OCI-LY1 (cell line): ENCODE measurements around the gene NTSR1.

Source experiments
- H2AFZ ChIP-seq: fragments of 200-600 bp; sonication (generic), shearing (Covaris generic); 2 replicates; pipeline ENCODE4 v1.6.0; 2014; ENCODE audit warnings: antibody characterized with exemption, mild to moderate bottlenecking, low read length
- H3F3A ChIP-seq: fragments of 200-600 bp; sonication (generic), shearing (Covaris generic); 2 replicates; pipeline ENCODE4 v1.6.0; 2014; ENCODE audit warnings: mild to moderate bottlenecking, antibody characterized with exemption, low read length, moderate library complexity; ENCODE audit not compliant: insufficient read depth
- H3K27ac ChIP-seq: fragments of 200-600 bp; sonication (generic); 2 replicates; pipeline ENCODE4 v1.5.1; 2014; ENCODE audit warnings: low read length, mixed run types, mild to moderate bottlenecking, low read depth; ENCODE audit not compliant: poor library complexity, severe bottlenecking
- H3K27me3 ChIP-seq: fragments of 200-600 bp; sonication (generic); 2 replicates; pipeline ENCODE4 v1.6.0; 2014; ENCODE audit warnings: antibody characterized with exemption, mild to moderate bottlenecking, low read length, moderate library complexity; ENCODE audit not compliant: insufficient read depth
- H3K36me3 ChIP-seq: fragments of 200-600 bp; sonication (generic); 2 replicates; pipeline ENCODE4 v1.6.1; 2014; ENCODE audit warnings: mild to moderate bottlenecking, antibody characterized with exemption, low read length, moderate library complexity, mixed read lengths; ENCODE audit not compliant: insufficient read depth
- H3K4me1 ChIP-seq: fragments of 200-600 bp; sonication (generic); 2 replicates; pipeline ENCODE4 v1.5.1; 2014; ENCODE audit warnings: mild to moderate bottlenecking, low read length, moderate library complexity; ENCODE audit not compliant: insufficient read depth, severe bottlenecking
- H3K4me2 ChIP-seq: fragments of 200-600 bp; sonication (generic), shearing (Covaris generic); 2 replicates; pipeline ENCODE4 v1.6.1; 2014; ENCODE audit warnings: low read length
- H3K4me3 ChIP-seq: fragments of 200-600 bp; sonication (generic); 2 replicates; pipeline ENCODE4 v1.5.1; 2014; ENCODE audit warnings: low read length, low read depth, mild to moderate bottlenecking, mixed read lengths; ENCODE audit not compliant: poor library complexity, severe bottlenecking
- H3K79me2 ChIP-seq: fragments of 200-600 bp; shearing (Covaris generic); 2 replicates; pipeline ENCODE4 v1.6.1; 2016; ENCODE audit warnings: mixed run types, low read length, mixed read lengths; ENCODE audit not compliant: insufficient read depth
- H3K9ac ChIP-seq: fragments of 200-600 bp; sonication (generic), shearing (Covaris generic); 2 replicates; pipeline ENCODE4 v1.6.1; 2014; ENCODE audit warnings: mild to moderate bottlenecking, low read length, mixed read lengths
- H3K9me2 ChIP-seq: fragments of 200-600 bp; sonication (generic), shearing (Covaris generic); 2 replicates; pipeline ENCODE4 v1.6.1; 2014; ENCODE audit warnings: low read depth, mild to moderate bottlenecking, low read length, mixed read lengths
- H3K9me3 ChIP-seq: fragments of 200-600 bp; shearing (Covaris generic); 2 replicates; pipeline ENCODE4 v1.6.1; 2014; ENCODE audit warnings: low read length, mixed read lengths
- H4K20me1 ChIP-seq: fragments of 200-600 bp; sonication (generic), shearing (Covaris generic); 2 replicates; pipeline ENCODE4 v1.6.0; 2016; ENCODE audit warnings: mild to moderate bottlenecking, low read length; ENCODE audit not compliant: insufficient read depth
- CTCF ChIP-seq: fragments of 200-600 bp; sonication (generic), shearing (Covaris generic); IDR thresholded peaks from 2 replicates; pipeline ENCODE4 v1.5.1; 2017; ENCODE audit warnings: mild to moderate bottlenecking, antibody characterized with exemption, low read length, moderate library complexity, mixed read lengths
- EZH2 ChIP-seq: fragments of 200-600 bp; sonication (generic), shearing (Covaris generic); IDR thresholded peaks from 2 replicates; pipeline ENCODE4 v1.8.0; 2017; ENCODE audit warnings: borderline replicate concordance, mixed run types, mild to moderate bottlenecking, antibody characterized with exemption, low read length, moderate library complexity, mixed read lengths

The NTSR1 gene

GRCh38 chr20:62693524-62693922, 15.1 kb upstream of the NTSR1 start:
- no peaks in the 10 kb centered on the region for H3K36me3 ChIP-seq
- H3F3A ChIP-seq: no peaks in the 10 kb centered on the region
- no peak overlapping the region for H3K9ac ChIP-seq
- TF ChIP-seq CTCF (no peak), EZH2 (no peak)
- peaks cover 17% of the 10 kb centered on the region; the same call in 1 of the 2 replicates for H3K27me3 ChIP-seq
- no peaks in the 10 kb centered on the region for H3K9me3 ChIP-seq
- no peak overlapping the region for H3K4me2 ChIP-seq
- H3K4me1 ChIP-seq: no peaks in the 10 kb centered on the region
- no peak overlapping the region for H3K27ac ChIP-seq
- H3K9me2 ChIP-seq: no peaks in the 10 kb centered on the region
- H3K79me2 ChIP-seq: no peaks in the 10 kb centered on the region
- H4K20me1 ChIP-seq: no peaks in the 10 kb centered on the region
- H3K4me3 ChIP-seq: no peak overlapping the region
- H2AFZ ChIP-seq: no peak overlapping the region

- Histone ChIP-seq H3K4me1 (no peaks in the 10 kb centered on the region), H3K27ac (no peak overlapping the region), H3K36me3 (no peaks in the 10 kb centered on the region), H2AFZ (no peak overlapping the region), H3K9me2 (no peaks in the 10 kb centered on the region), H3K27me3 (peaks cover 17% of the 10 kb centered on the region; the same call in 1 of the 2 replicates), H3K4me2 (no peak overlapping the region), H3K9me3 (no peaks in the 10 kb centered on the region), H3K79me2 (no peaks in the 10 kb centered on the region), H4K20me1 (no peaks in the 10 kb centered on the region), H3K4me3 (no peak overlapping the region), H3F3A (no peaks in the 10 kb centered on the region), H3K9ac (no peak overlapping the region)
- TF ChIP-seq EZH2 (no peak), CTCF (no peak)
Measured at GRCh38 chr20:62694106-62694505, 14.5 kb upstream of the NTSR1 start.

GRCh38 chr20:62694868-62695267, 13.8 kb upstream of the NTSR1 start:
- Histone ChIP-seq H3K27me3 (peaks cover 21% of the 10 kb centered on the region; the same call in 1 of the 2 replicates), H4K20me1 (no peaks in the 10 kb centered on the region), H3F3A (no peaks in the 10 kb centered on the region), H3K4me2 (no peak overlapping the region), H3K9me2 (no peaks in the 10 kb centered on the region), H3K9ac (no peak overlapping the region), H3K27ac (no peak overlapping the region), H2AFZ (no peak overlapping the region), H3K9me3 (no peaks in the 10 kb centered on the region), H3K79me2 (no peaks in the 10 kb centered on the region), H3K36me3 (no peaks in the 10 kb centered on the region), H3K4me3 (no peak overlapping the region), H3K4me1 (no peaks in the 10 kb centered on the region)
- no peak for TF ChIP-seq EZH2
- TF ChIP-seq CTCF: no peak
